ENCODE results near the gene IGDCC3. TPM values are rescaled to one million over a fixed set of nuclear protein-coding genes. Genes with fewer than 3 reads are reported as not detected.
A peak's percentile ranks its signal among the peaks of the same experiment; 100 is the strongest.

Gene IGDCC3
- total RNA-seq, 1 experiment from 2014 or later, result not detected

DNA sequence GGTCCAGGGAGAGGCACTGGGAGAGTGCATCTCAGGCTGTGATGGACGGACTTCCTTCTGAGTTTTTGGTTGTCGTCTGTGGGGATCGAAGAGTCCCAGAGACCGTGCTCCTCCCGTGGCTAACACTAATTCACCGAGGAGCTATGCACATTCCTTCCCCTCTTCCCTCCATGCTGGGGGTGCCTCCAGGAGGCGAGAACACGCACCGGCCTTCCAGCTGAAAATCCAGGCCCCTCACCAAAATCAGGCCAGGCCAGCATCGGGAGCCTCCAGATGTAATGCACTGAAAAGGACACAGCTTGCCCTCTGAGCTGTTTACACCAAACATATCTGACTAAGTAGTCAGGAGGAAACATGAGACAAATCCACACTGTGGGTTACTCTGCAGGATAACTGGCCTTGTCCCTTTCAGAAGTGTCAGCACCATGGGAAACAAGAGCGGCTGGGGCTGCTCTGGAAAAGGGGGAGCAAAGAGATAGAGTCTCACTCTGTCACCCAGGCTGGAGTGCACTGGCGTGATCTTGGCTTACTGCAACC is 67.9 kb downstream of the IGDCC3 start:
- no peaks in the 10 kb centered on the region for H3K4me1 Mint-ChIP-seq (ENCODE audit: low read depth, unreplicated experiment)
- CTCF ChIA-PET, result no interaction called here
- no TSS peak for BruUV-seq (replicated peaks)

DNA sequence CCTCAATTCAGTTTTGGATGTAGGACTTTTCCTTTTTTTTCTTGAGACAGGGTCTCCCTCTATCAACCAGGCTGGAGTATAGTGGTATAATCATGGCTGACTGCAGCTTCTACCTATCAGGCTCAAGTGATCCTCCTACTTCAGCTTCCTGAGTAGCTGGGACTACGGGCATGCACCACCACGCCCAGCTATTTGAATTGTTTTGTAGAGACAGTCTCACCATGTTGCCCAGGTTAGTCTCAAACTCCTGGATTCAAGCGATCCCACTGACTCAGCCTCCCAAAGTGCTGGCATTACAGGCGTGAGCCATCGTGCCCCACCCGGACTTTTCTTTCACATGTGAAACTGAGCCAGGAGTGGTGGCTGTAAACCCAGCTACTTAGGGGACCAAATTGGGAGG is 69.8 kb downstream of the IGDCC3 start:
- H3K27me3 Mint-ChIP-seq (ENCODE audit: unreplicated experiment), result no peaks in the 10 kb centered on the region
- no peak for DNase-seq
- H3K9me3 Mint-ChIP-seq (ENCODE audit: low read depth, unreplicated experiment), result no peaks in the 10 kb centered on the region
- peaks cover 31% of the 10 kb centered on the region for H3K36me3 Mint-ChIP-seq (ENCODE audit: insufficient read depth, unreplicated experiment)
- H3K4me1 Mint-ChIP-seq (ENCODE audit: low read depth, unreplicated experiment), result peaks cover 11% of the 10 kb centered on the region
- BruUV-seq (replicated peaks), result no TSS peak
- no peak overlapping the region for H3K27ac Mint-ChIP-seq (ENCODE audit: unreplicated experiment)
- CTCF ChIA-PET, result no interaction called here
- no peak for TF ChIP-seq CTCF (IDR thresholded peaks at IDR 0.05; ENCODE audit: unreplicated experiment)
- H3K4me3 Mint-ChIP-seq (ENCODE audit: low read depth, unreplicated experiment), result no peak overlapping the region
- intact Hi-C loops (cut with micrococcal nuclease; ENCODE audit: unreplicated experiment), result no loop called here

More for the DNA sequence above, 67.9 kb downstream of the IGDCC3 start:
- DNase-seq, result no peak
- Mint-ChIP-seq H3K9me3 (ENCODE audit: low read depth, unreplicated experiment) (no peaks in the 10 kb centered on the region), H3K27ac (ENCODE audit: unreplicated experiment) (no peak overlapping the region), H3K4me3 (ENCODE audit: low read depth, unreplicated experiment) (no peak overlapping the region), H3K36me3 (ENCODE audit: insufficient read depth, unreplicated experiment) (peaks cover 14% of the 10 kb centered on the region), H3K27me3 (ENCODE audit: unreplicated experiment) (peaks cover 16% of the 10 kb centered on the region)
- TF ChIP-seq CTCF (IDR thresholded peaks at IDR 0.05; ENCODE audit: unreplicated experiment), result no peak
- intact Hi-C loops (cut with micrococcal nuclease; ENCODE audit: unreplicated experiment), result no loop called here

GRCh38 chr15:65306551-65306950 is 71.3 kb downstream of the IGDCC3 start:
- BruUV-seq (replicated peaks), result no TSS peak

DNA sequence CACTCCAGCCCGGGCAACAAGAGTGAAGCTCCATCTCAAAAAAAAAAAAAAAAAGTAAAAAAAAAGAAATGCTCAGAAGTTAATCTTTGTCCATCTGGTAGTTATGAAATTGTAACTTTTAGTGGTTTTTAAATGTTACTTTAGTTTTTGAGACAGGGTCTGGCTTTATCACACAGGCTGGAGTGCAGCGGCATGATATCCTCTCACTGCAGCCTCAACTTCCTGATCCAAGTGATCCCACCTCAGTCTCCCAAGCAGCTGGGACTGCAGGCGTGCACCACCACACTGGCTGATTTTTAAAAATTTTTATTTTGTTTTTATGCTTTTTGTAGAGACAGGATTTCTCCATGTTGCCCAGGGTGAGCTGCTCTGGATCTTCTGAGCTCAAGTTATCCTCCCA is 72.0 kb downstream of the IGDCC3 start:
- intact Hi-C loops (cut with micrococcal nuclease; ENCODE audit: unreplicated experiment), result loop anchor here (2.0 kb wide), 1 partner anchor 117 kb away; no protein-coding TSS in a partner anchor
- BruUV-seq (replicated peaks), result no TSS peak
- H3K27me3 Mint-ChIP-seq (ENCODE audit: unreplicated experiment), result no peaks in the 10 kb centered on the region
- DNase-seq, result no peak
- no peak overlapping the region for H3K27ac Mint-ChIP-seq (ENCODE audit: unreplicated experiment)
- no peak overlapping the region for H3K4me3 Mint-ChIP-seq (ENCODE audit: low read depth, unreplicated experiment)
- H3K9me3 Mint-ChIP-seq (ENCODE audit: low read depth, unreplicated experiment), result no peaks in the 10 kb centered on the region
- CTCF ChIA-PET, result interaction anchor here (0.6 to 1.2 kb wide), 4 partner anchors 19 to 336 kb away, joined by 3 to 4 read pairs (median 3); partner anchors contain the start of gene PARP16
- peaks cover 11% of the 10 kb centered on the region for H3K4me1 Mint-ChIP-seq (ENCODE audit: low read depth, unreplicated experiment)
- TF ChIP-seq CTCF (IDR thresholded peaks at IDR 0.05; ENCODE audit: unreplicated experiment), result no peak
- peaks cover 31% of the 10 kb centered on the region for H3K36me3 Mint-ChIP-seq (ENCODE audit: insufficient read depth, unreplicated experiment)

More at GRCh38 chr15:65306551-65306950, 71.3 kb downstream of the IGDCC3 start:
- peaks cover 31% of the 10 kb centered on the region for H3K36me3 Mint-ChIP-seq (ENCODE audit: insufficient read depth, unreplicated experiment)
- H3K9me3 Mint-ChIP-seq (ENCODE audit: low read depth, unreplicated experiment), result no peaks in the 10 kb centered on the region
- H3K4me3 Mint-ChIP-seq (ENCODE audit: low read depth, unreplicated experiment), result no peak overlapping the region
- peak overlapping the region; percentile 18 for H3K27ac Mint-ChIP-seq (ENCODE audit: unreplicated experiment)
- intact Hi-C loops (cut with micrococcal nuclease; ENCODE audit: unreplicated experiment), result no loop called here
- H3K27me3 Mint-ChIP-seq (ENCODE audit: unreplicated experiment), result no peaks in the 10 kb centered on the region
- peaks cover 11% of the 10 kb centered on the region for H3K4me1 Mint-ChIP-seq (ENCODE audit: low read depth, unreplicated experiment)
- TF ChIP-seq CTCF (IDR thresholded peaks at IDR 0.05; ENCODE audit: unreplicated experiment), result no peak
- no peak for DNase-seq
- CTCF ChIA-PET, result interaction anchor here (1.2 kb wide), 1 partner anchor 20 kb away, joined by 3 read pairs; the partner anchor contains the start of gene PARP16

Data from Calu3 (cell line).